Astrocyte of the spinal cord (primary cell): Measurements from ENCODE around the gene GNGT1.

ENCODE experiments used
- DNase-seq: peaks from one replicate; pipeline ENCODE4 v3.0.0; 2011; ENCODE audit warnings: low read depth, low spot score
- H3K4me3 ChIP-seq: 2 replicates; pipeline ENCODE4 v1.5.1; 2011; ENCODE audit warnings: low read depth, mild to moderate bottlenecking, low read length, moderate library complexity
- CTCF ChIP-seq: IDR thresholded peaks from 2 replicates; pipeline ENCODE4 v1.5.1; 2012; ENCODE audit warnings: low read depth, mild to moderate bottlenecking, low read length, inconsistent platforms
- in situ Hi-C: cut with HindIII; loops from 2 replicates; pipeline ENCODE4 v1.10.0; 2017; ENCODE audit warnings: low sequenced_read_pairs

The GNGT1 gene

GRCh38 chr7:93923942-93924341 lies 17.6 kb downstream of the GNGT1 start:
- TF ChIP-seq CTCF, result no peak
- H3K4me3 ChIP-seq, result peak overlapping the region; percentile 57
- in situ Hi-C loops, result no loop called here
- DNase-seq, result no peak

GRCh38 chr7:93926800-93927199 lies 20.4 kb downstream of the GNGT1 start:
- no peak for DNase-seq
- H3K4me3 ChIP-seq, result no peak overlapping the region
- TF ChIP-seq CTCF, result no peak
- in situ Hi-C loops, result no loop called here

- H3K4me3 ChIP-seq, result no peak overlapping the region
- no peak for TF ChIP-seq CTCF
- in situ Hi-C loops, result no loop called here
- no peak for DNase-seq
Observed at GRCh38 chr7:93927585-93927984, 21.2 kb downstream of the GNGT1 start.

- no peak for DNase-seq
- no peak for TF ChIP-seq CTCF
- in situ Hi-C loops, result no loop called here
- no peak overlapping the region for H3K4me3 ChIP-seq
Observed at GRCh38 chr7:93931655-93932054, 25.3 kb downstream of the GNGT1 start.

GRCh38 chr7:93933156-93933555 lies 26.8 kb downstream of the GNGT1 start:
- peak; percentile 28 for DNase-seq
- in situ Hi-C loops, result no loop called here
- no peak for TF ChIP-seq CTCF

GRCh38 chr7:93935102-93935501 lies 28.7 kb downstream of the GNGT1 start:
- no peak for DNase-seq
- in situ Hi-C loops, result no loop called here
- no peak for TF ChIP-seq CTCF
- no peak overlapping the region for H3K4me3 ChIP-seq

More at GRCh38 chr7:93933156-93933555, 26.8 kb downstream of the GNGT1 start:
- no peak overlapping the region for H3K4me3 ChIP-seq

GRCh38 chr7:93937818-93938217 lies 31.5 kb downstream of the GNGT1 start:
- no peak for DNase-seq
- no peak for TF ChIP-seq CTCF
- H3K4me3 ChIP-seq, result no peak overlapping the region
- in situ Hi-C loops, result no loop called here
